ENCODE results near the gene TNIK.
"Not testable (repeated sequence)": the region's sequence is repeated elsewhere in the genome, so short reads cannot be mapped to it uniquely, and the experiment has no call there.

The TNIK gene

DNA sequence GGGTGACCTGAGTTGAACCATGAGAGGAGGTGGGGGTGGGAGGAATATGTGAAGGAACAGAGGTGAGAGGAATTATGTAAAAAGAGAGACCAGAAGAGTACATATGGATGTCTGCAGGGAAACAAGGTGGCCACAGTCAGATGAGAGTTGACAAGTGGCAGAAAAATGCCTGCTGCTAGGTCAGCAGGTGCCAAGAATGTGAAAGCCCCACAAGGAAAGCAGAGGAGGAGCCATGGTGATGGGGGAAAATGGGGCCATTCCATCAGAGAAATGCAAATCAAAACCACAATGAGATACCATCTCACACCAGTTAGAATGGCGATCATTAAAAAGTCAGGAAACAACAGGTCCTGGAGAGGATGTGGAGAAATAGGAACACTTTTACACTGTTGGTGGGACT is 156.2 kb downstream of the TNIK start:
- DNase-seq: not testable (repeated sequence)

DNA sequence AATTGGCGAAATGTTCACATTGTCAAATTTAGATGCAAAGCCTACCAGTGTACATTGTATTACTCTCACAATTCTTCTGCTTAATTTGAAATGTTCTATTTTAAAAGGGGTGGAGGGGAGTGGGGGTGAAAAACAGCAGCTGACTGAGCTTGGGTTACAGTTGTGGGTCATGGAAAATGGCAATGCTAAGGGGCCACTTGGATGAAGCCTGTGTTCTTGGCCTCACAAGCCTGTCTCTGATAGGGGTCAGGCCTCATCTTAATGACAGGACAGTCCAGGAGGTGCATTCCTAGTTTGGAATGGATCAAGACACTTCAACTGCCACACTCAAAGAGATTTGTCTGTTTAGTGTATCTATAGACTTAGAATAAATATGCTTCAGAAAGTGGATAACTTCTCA is 158.2 kb downstream of the TNIK start:
- DNase-seq: no peak

DNA sequence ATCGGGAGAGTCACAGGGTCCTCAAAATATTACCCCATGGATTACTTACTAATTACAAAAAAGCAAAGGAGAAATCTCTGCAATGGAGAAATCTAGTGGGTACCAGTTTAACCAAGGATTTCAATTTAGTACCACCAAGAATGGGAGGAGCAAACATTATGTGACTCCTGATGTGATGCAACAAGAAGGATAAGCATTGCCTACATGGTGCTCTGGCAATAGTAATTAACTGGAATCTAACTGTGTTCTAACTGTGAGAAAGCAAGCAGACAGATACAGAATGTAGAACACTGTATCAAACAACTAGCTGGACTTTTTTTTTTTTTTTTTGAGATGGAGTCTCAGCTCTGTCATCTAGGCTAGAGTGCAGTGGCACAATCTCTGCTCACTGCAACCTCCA is 159.2 kb downstream of the TNIK start:
- no peak for DNase-seq

DNA sequence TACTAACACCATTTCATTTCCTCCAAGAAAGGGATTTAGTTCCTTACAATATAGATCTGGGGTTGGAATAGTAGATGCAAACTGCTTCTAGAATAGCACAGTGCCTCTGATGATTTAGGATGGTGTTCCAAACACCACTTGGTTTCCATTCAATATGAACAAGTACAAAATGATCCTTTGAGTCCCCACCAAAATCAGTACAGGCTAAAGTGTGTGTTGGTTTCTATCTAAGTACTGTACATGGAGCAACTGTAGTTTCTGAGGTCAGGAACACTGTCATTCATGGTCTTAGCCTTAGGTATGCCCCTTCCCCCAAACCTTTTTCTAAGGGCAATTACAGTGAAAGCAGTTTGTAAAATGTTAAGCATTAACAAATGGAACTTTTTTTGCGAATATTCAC is 162.3 kb downstream of the TNIK start:
- DNase-seq: no peak

DNA sequence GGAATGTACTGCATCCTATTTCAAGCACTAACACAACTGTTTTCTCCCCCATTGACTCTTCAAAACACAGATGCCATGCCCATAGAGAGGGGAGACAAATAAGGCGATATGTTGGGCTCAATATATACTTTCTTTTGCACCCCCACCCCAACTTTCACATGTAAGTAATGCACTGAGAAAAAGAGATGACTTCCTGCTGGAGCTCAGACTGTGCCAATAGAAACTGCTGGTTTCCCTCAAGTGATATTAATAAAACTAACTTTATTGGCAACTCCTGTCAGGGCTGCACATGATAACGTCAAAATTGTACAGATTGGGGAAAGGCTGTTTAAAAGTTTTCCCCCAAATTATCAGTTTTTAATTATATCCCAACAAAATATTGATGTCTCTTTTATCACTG is 163.0 kb downstream of the TNIK start:
- no peak for DNase-seq

DNA sequence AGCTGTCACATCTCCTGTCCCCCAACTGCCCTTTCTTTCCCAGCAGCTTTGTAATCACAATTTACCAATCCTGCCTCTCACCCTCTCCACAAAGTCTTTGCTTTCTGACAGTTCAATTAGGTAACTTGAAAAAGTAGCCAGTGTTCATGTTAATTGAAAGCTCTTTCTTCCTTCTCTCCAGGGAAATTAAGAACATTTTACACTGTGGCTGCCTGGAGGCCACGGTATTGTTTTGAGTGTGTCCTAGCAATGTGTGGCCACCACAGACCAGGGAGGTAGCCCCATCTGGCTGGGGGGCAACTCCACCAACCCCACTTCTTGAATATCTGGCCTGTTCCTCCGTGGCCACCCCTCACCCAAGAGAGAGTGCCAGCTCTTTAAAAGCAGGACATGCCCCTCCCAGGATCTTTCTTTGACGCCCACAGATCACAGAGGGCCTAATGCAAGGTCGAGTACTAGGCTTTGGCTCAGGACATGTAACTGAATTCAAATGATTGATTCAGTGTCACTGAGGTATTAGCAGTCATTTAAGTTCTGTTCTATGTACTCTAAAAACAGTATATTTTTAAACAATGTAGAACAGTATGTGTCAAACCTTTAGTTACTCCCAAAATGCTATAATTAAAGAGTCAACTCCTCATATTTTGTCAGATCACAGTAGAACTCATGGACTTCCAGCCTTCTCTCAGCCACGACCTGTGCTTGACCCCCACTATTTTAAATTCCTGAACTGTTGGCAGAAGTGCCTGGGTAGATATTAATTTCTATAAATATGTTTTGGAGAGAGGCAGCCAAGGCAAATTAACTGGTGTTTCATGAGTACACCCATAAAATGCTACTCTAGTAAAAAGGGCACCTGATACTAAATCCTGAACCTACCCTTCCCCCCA is 164.5 kb downstream of the TNIK start:
- DNase-seq: no peak

DNA sequence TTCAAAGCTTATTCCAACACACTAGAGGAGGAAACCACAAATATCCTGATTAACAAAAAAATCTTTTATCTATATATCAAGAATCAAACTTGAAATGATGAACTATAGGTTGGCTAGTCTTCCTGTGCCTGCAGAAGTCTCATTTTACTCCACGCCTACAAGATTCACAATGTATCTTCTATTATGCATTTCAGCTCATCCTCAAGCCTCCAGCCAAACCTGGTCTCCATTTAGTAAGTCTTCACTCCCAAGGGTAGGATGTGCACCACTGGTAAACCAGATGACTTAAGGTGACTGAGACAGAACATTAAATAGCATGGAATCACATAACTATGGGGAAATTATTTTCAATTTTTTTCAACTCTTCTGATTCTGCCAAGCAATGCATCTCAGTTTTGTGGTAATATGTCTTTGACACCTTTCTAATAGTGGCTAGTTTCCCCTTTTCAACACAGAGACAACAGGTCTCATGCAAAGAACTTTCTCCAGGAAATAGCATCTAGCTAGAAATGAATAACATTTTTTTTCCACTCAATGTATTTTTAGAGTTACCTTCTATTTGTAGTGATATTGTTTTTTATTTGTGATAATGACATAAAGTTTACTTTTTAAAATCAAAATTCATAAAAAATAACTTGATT is 166.9 kb downstream of the TNIK start:
- no peak for DNase-seq

DNA sequence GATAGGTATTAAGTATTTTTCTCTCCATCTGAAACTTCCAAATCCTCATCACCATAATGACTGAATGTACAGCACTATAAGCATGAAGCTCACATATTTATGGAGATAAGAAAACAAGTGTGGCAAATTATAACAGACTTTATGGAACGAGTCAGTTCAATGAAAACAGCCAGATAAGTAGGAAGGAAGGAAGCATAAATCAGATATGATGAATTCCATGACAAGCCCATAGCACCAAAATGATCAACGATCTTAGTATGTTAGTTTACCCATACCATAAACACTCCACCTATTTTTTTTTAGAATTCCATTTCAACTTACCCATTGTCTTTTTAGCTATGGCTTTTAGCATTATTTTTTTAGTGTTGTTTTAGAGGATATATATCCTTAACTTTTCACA is 169.5 kb downstream of the TNIK start:
- DNase-seq: no peak

DNA sequence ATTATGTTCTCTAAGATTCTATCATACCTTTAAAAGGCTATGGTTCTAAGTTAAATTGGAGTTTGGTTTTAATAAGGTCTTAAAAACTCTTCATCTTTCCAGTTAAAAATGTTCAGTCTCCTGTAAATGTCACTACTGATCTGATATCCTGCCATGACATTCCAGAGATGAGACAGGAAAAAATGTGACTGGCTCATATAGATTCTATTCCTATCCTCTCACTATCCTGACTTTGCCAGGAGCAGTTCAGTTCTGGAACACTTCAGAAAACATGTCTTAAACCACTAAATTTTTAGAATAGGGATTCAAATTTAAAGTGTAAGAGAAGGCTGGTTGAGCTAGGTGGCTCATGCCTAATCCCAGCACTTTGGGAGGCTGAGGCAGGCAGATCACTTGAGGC is 170.9 kb downstream of the TNIK start:
- no peak for DNase-seq

DNA sequence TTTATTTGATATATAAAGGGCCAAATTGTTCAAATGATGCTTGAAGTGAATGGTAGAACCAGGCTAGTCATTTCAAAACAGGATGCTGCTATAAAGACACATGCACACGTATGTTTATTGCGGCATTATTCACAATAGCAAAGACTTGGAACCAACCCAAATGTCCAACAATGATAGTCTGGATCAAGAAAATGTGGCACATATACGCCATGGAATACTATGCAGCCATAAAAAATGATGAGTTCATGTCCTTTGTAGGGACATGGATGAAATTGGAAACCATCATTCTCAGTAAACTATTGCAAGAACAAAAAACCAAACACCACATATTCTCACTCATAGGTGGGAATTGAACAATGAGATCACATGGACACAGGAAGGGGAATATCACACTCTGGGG is 172.4 kb downstream of the TNIK start:
- DNase-seq: not testable (repeated sequence)

DNA sequence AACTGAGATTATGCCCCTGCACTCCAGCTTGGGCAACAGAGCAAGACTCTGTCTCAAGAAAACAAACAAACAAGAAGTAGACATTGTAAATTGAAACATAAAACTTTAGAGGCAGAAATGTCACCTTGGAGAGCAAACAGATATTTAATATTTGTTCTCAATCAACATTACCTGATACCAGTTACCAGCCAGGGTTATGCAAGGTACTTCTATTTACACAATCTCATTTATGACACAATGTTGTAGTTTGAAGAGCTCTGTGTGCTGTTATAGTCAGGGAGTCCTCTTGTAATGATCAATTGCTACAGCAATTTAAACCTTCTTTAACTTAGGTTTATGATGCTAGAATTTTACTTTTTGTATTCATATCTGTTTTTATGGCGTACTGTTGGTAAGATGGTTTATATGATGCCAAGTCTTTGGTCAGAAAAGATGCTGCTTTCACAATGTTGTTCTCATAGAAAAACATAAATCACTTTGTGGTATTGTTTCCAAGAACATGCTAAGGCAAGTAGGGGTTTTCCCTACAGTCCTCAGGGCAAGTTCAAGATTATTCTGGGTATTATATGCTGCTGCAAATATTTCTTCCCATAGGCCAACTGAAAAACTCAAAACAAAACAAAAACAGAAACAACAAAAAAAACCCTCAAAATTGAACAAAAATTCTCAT is 173.5 kb downstream of the TNIK start:
- no peak for DNase-seq

DNA sequence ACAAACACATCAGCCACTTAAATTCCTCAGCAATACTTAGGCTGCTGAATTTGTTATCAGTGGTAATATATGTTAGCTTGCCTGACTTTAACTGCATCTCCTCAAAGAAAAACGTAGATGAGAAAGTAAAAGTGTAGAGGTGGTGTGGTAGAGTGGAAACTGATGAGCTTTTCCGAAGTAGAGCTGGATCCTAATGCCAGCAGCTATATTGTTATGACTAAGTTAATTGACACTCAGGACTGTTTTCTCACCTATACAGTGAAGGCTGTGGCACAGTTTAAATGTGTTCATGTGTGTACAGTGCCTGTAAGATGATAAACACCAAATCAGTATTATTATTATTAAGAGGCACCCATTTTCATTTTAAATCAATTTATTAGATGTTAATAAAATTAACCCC is 174.9 kb downstream of the TNIK start:
- no peak for DNase-seq

DNA sequence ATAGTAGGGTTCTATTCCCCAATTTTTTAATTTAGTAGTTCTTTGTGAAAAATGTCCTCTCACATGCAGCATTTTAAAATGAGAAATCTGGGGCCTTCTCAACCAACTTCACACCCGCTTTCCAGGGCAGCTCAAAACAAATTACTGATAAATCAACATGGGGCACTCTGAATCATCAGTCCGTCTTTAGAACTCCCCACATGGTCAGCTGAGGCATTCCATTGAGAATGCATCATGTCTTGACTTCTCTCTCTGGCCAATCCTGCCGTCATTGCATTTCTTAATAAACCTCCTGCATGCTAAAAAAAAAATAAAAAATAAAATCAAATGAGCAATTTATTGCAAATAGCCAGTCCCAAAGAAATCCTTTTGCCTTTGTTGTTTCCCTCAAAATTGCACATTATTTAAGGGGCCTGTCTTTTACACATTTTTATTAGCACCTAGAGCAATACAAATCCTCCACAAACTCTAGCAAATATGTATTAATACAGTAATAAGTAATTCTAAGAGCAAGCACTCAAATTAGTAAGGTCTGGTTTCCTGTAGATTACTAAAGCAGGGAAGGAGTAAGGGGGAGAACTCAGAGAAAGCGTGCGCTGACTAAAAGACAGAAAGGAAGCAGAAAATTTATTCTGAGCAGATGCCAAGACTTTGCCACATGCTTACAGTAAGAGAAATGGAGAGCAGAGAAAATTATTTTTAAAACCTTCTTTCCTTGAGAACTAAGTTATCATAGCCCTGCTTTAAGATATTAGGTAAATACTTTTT is 175.7 kb downstream of the TNIK start:
- DNase-seq: no peak

DNA sequence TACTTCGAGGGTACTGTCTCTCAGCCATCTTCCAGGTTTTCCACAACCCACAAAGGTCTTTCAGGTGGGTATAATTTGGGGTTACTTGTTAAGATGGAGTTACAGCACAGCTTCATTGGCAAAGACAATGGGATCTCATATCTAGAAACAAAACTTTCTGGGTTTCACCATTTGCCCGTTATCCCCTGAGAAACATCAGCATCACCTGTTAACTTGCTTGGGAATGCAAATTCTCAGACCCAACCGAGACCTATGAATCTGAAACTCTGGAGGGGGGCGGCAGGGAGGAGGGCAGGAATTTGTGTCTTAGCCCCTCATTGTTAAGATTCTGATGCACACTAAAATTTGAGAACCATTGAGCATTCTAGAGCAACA is 176.4 kb downstream of the TNIK start:
- DNase-seq: no peak

DNA sequence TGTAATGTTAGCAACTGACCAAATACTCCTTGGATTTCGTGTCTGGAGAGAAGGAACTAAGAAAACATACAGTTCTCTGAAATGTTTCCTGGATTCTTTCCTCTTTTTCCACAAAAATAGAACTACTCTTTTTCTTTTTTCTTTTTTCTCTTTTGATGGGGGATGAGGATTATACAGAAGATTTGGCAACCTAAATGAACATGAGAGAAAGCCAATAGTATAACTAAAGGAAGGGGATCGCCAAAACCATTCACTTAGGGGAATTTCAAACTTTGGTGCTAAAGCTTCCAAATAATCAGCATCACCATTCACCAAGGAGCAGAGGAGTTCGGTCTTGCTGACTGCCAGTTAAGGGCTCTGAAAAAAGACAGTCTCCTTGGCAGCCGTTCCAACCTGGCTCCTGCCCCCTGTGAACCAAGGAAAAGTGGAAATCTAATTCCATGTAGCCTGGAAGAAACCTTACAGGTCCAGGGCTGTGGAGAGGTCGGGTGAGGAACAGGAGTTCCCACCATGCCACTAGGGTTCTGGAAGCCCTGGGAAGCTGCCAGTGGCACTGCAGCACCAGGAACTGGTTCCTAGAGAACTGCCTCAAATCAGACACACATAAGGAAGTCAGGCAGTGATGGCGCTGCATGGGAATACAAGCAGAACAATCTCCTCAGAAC is 176.9 kb downstream of the TNIK start:
- DNase-seq: no peak

DNA sequence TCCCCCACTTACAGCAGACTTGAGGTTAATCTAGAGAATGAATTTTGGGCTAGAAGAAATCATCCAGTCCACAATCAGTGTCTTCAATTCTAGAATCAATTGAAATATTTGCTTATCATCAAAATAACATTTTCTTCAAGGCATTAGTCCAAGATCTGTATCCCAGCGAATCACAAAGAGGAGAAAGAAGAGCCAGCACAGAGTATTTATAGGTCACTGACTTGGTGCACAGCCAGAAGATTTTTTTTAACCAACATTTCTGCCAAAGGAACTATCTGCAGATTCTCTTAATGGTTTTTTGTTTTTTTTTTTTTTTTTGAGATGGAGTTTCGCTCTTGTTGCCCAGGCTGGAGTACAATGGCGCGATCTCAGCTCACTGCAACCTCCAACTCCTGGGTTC is 178.2 kb downstream of the TNIK start:
- DNase-seq: no peak

DNA sequence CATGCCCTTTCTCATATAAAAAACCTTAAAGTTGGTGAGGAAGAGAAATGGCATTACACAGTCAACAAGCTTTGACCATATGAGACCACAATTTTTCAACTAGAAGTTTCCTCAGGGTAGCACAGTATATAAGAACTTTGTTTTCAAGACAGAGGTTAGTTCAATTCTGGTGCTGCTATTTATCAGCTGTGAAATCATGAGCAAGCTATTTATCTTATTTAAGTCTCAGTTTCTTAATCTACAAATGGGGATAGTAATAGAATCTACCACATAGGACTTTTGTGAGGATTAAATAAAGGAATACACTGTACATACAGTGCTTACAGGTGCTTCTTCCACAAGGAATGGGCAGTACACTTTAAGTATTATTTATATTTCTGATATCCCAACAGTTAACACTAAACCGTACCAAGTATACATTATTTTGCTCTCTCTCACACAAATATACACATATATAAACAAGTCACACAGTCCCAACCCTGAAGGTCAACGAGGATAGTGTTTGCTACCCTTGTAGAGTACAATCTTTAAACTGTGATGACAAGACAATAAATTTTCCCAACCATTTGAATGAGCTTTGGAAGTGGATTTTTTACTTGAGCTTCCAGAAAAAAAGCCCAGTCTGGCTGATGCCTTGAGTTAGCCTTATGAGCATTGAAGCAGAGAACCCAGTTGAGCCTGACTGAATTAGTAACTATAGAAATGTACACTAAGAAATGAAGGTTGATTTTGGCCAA is 178.8 kb downstream of the TNIK start:
- no peak for DNase-seq

DNA sequence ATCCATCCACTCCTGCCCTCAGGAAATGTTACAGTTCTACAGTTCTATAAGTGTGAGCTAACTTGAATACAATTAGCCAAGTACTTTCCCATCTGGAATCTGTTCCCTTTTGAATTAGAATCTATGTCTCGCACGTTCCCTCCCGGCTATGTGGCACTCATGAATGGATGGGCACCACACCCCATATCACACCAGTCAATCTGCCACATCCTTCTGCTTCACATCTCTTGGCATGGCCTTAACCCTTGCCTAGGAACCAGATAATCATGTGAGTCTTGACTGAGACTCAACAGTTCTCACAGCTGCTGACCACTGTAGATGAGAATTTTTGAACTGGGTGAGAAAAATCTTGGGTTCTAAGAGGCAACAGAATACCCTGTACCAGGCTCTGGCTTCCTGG is 180.2 kb downstream of the TNIK start:
- no peak for DNase-seq

DNA sequence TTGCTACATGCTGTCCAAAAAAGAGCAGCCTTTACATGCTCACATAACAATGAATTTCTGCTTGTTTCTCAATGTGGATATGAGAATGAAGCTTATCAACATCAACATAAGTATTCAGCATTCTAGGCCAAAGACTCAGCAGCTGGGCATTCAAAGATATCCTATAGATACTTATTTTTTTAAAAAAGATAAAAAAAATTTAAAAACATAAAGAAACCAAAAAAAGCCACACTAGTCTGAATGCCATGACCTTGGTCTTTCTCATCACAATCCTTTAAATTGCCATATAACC is 182.0 kb downstream of the TNIK start:
- no peak for DNase-seq

DNA sequence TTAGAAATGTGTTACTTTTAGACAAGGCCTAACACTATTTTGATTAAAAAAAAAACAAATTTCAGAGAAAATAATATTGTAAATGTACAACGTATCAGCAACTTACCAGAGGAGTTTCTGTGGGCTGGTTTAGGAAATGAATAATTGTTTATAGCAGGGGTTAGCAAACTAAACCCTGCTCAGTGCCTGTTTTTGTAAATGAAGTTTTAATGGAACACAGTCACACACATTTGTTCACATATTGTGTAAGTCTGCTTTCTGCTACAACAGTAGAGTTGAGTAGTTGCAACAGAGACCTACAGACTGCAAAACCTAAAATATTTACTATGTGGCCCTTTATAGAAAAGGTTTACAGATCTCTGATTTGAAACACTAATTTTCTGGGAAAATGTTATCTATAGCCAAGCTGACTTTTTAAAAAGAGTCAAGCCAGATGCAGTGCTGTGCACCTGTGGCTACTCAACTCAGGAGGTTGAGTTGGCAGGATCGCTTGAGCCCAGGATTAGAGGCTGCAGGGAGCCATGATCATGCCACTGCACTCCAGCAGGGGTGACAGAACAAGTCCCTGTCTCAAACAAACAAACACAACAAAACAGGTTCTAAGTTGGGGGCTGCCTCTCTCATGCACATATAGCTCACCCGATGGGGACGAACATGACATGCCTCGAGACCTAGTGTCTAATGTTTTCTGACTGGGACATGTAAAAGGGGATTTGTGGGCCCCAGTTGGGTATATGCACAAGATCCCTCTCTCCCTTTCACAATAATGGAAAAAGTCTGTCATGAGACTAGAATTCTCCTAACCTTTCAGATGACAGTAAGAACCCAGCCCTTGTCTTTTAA is 182.5 kb downstream of the TNIK start:
- DNase-seq: no peak

DNA sequence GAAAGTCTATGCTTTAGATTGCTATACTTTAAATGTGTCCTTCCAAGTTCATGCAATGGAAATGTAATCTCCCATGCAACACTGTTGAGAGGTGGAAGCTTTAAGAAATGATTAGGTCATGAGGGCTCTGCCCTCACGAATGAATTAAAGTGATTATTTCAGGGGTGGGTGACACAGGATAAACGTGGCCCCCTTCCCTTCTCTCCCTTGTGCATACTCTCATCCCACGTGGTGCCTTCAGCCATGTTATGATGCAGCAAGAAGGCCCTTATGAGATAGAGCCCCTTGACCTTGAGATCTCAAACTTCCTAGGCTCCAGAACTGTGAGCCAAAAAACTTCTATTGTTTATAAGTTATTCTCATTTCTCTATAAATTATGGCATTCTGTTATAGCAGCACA is 183.3 kb downstream of the TNIK start:
- DNase-seq: no peak

All from NCI-H1105 treated with DMSO at 0.1 percent for 48 hours (cell line).